GM23338 (cell line): ENCODE data around the gene MLLT3. TPM values are rescaled to one million over a fixed set of nuclear protein-coding genes. Genes with fewer than 3 reads are reported as not detected.

Source experiments
- ATAC-seq: fragments of 200-7000 bp; cut with Tn5 transposase; 3 replicates; pipeline ENCODE4 v1.9.1; 2020
- DNase-seq: peaks from one replicate; pipeline ENCODE4 v3.0.0-alpha.2; 2015; ENCODE audit warnings: low spot score
- H2AFZ ChIP-seq: fragments of 200-600 bp; sonication (generic); 2 replicates; pipeline ENCODE4 v1.8.0; 2016; ENCODE audit warnings: antibody characterized with exemption, mild to moderate bottlenecking, moderate library complexity
- H3F3A ChIP-seq: fragments of 200-600 bp; sonication (generic); replicated peaks from 2 replicates; pipeline ENCODE4 v1.8.0; 2017; ENCODE audit warnings: antibody characterized with exemption, mixed run types, low read depth
- H3K27ac ChIP-seq: fragments of 200-600 bp; sonication (generic); 2 replicates; pipeline ENCODE4 v1.6.1; 2016; ENCODE audit warnings: low read depth
- H3K27me3 ChIP-seq: fragments of 200-600 bp; sonication (generic); 2 replicates; pipeline ENCODE4 v1.8.0; 2016; ENCODE audit warnings: mild to moderate bottlenecking, mixed run types, moderate library complexity; ENCODE audit not compliant: insufficient read depth
- H3K36me3 ChIP-seq: fragments of 200-600 bp; sonication (generic); 2 replicates; pipeline ENCODE4 v1.8.0; 2016; ENCODE audit warnings: mild to moderate bottlenecking; ENCODE audit not compliant: insufficient read depth
- H3K4me1 ChIP-seq: fragments of 200-600 bp; sonication (generic); 2 replicates; pipeline ENCODE4 v1.8.0; 2016; ENCODE audit warnings: mild to moderate bottlenecking, moderate library complexity; ENCODE audit not compliant: insufficient read depth
- H3K4me2 ChIP-seq: fragments of 200-600 bp; sonication (generic); 2 replicates; pipeline ENCODE4 v1.7.1; 2017; ENCODE audit warnings: mixed run types
- H3K4me3 ChIP-seq: fragments of 200-600 bp; sonication (generic); 2 replicates; pipeline ENCODE4 v1.6.1; 2016; ENCODE audit warnings: mixed run types
- H3K79me2 ChIP-seq: fragments of 200-600 bp; sonication (generic); replicated peaks from 2 replicates; pipeline ENCODE4 v1.8.0; 2017; ENCODE audit warnings: mild to moderate bottlenecking; ENCODE audit not compliant: insufficient read depth
- H3K9me2 ChIP-seq: fragments of 200-600 bp; sonication (generic); 2 replicates; pipeline ENCODE4 v1.8.0; 2017; ENCODE audit not compliant: insufficient read depth
- H4K20me1 ChIP-seq: fragments of 200-600 bp; sonication (generic); replicated peaks from 2 replicates; pipeline ENCODE4 v1.8.0; 2017; ENCODE audit warnings: mild to moderate bottlenecking; ENCODE audit not compliant: insufficient read depth
- H3K27ac Mint-ChIP-seq: 2 replicates; pipeline ENCODE4 v1.8.0; 2020; ENCODE audit warnings: inconsistent platforms, mild to moderate bottlenecking, moderate library complexity, mixed read lengths
- H3K27me3 Mint-ChIP-seq: 3 replicates; pipeline ENCODE4 v1.8.0; 2022; ENCODE audit warnings: low read depth, mild to moderate bottlenecking, moderate library complexity, mixed read lengths, inconsistent platforms; ENCODE audit not compliant: insufficient read depth, poor library complexity
- H3K36me3 Mint-ChIP-seq: 3 replicates; pipeline ENCODE4 v1.8.0; 2021; ENCODE audit warnings: low read depth, mild to moderate bottlenecking, inconsistent platforms, moderate library complexity, mixed read lengths
- H3K4me1 Mint-ChIP-seq: 3 replicates; pipeline ENCODE4 v1.8.0; 2020; ENCODE audit warnings: mild to moderate bottlenecking, inconsistent platforms, mixed read lengths
- H3K4me3 Mint-ChIP-seq: 3 replicates; pipeline ENCODE4 v1.8.0; 2021; ENCODE audit warnings: moderate library complexity, mild to moderate bottlenecking, inconsistent platforms, mixed read lengths
- H3K9me3 Mint-ChIP-seq: 3 replicates; pipeline ENCODE4 v1.8.0; 2020; ENCODE audit warnings: moderate library complexity, mild to moderate bottlenecking, inconsistent platforms, mixed read lengths
- CREB1 ChIP-seq: fragments of 250-450 bp; sonication (Bioruptor Pico); IDR thresholded peaks from 2 replicates; pipeline ENCODE4 v1.5.0; 2020; ENCODE audit warnings: low read depth, mild to moderate bottlenecking, moderate library complexity
- ETS1 ChIP-seq: IDR thresholded peaks from 2 replicates; pipeline ENCODE4 v1.6.1; 2016; ENCODE audit warnings: antibody characterized with exemption
- EZH2 ChIP-seq: fragments of 200-600 bp; sonication (generic); IDR thresholded peaks from one replicate; pipeline ENCODE4 v1.8.0; 2017; ENCODE audit warnings: antibody characterized with exemption, mild to moderate bottlenecking, low read depth; ENCODE audit not compliant: unreplicated experiment
- JUNB ChIP-seq: IDR thresholded peaks from one replicate; pipeline ENCODE4 v1.6.1; 2016; ENCODE audit warnings: antibody characterized with exemption; ENCODE audit not compliant: unreplicated experiment
- NANOG ChIP-seq: IDR thresholded peaks from 2 replicates; pipeline ENCODE4 v1.6.1; 2016; ENCODE audit warnings: antibody characterized with exemption, borderline replicate concordance
- POLR2AphosphoS5 ChIP-seq: IDR thresholded peaks from 2 replicates; pipeline ENCODE4 v1.6.1; 2016; ENCODE audit warnings: antibody characterized with exemption, low read depth
- STAT1 ChIP-seq: IDR thresholded peaks from one replicate; pipeline ENCODE4 v1.6.1; 2016; ENCODE audit warnings: antibody characterized with exemption; ENCODE audit not compliant: unreplicated experiment
- ZNF114 ChIP-seq: fragments of 250-450 bp; sonication (Bioruptor Pico); IDR thresholded peaks from 2 replicates; pipeline ENCODE4 v1.5.0; 2020; ENCODE audit warnings: mild to moderate bottlenecking, moderate library complexity
- ZNF331 ChIP-seq: fragments of 250-450 bp; sonication (Bioruptor Pico); IDR thresholded peaks from 2 replicates; pipeline ENCODE4 v1.5.0; 2020; ENCODE audit warnings: low read depth, mild to moderate bottlenecking, moderate library complexity
- ZNF462 ChIP-seq: fragments of 250-450 bp; sonication (Bioruptor Pico); IDR thresholded peaks from 2 replicates; pipeline ENCODE4 v1.5.0; 2020; ENCODE audit warnings: mild to moderate bottlenecking, moderate library complexity
- polyA plus RNA-seq: library from polyadenylated mRNA; unstranded; fragments of >200 nt; fragmentation: Nextera tagmentation; extraction: Ambion mirVana; gene quantifications from 2 replicates; pipeline ENCODE4 v1.2.1, GENCODE V29; 2016
- total RNA-seq: library from RNA; depleted of rRNA; stranded (reverse); fragments of >200 nt; shearing (Covaris generic); gene quantifications from 2 replicates; pipeline ENCODE4 v1.2.3, GENCODE V29; 2014
- TF ChIP-seq, protein P1 (sequence below): IDR thresholded peaks from one replicate; pipeline ENCODE4 v1.6.1; 2018; ENCODE audit warnings: antibody characterized with exemption; ENCODE audit not compliant: unreplicated experiment

The MLLT3 gene
- total and polyA plus RNA-seq, 2 experiments from 2014 or later: 7.5 to 9.5 TPM

GRCh38 chr9:20563917-20564316 is 58.4 kb downstream of the MLLT3 start:
- Histone ChIP-seq H3K4me1 (peaks cover 7% of the 10 kb centered on the region; the same call in 1 of the 2 replicates), H3K27me3 (no peaks in the 10 kb centered on the region), H3K36me3 (no peaks in the 10 kb centered on the region), H3F3A (no peaks in the 10 kb centered on the region), H2AFZ (no peak overlapping the region), H3K4me2 (no peak overlapping the region), H3K79me2 (no peaks in the 10 kb centered on the region), H3K9me2 (no peaks in the 10 kb centered on the region), H4K20me1 (no peaks in the 10 kb centered on the region; the same call in 1 of the 2 replicates), H3K27ac (no peak overlapping the region), H3K4me3 (no peak overlapping the region)
- Mint-ChIP-seq H3K4me1 (peaks cover 9% of the 10 kb centered on the region; the same call in 2 of the 3 replicates), H3K4me3 (no peak overlapping the region), H3K36me3 (no peaks in the 10 kb centered on the region), H3K27ac (no peak overlapping the region), H3K27me3 (no peaks in the 10 kb centered on the region), H3K9me3 (no peaks in the 10 kb centered on the region)
- ATAC-seq: no peak
- no peak for DNase-seq
- TF ChIP-seq JUNB (no peak), EZH2 (no peak), STAT1 (no peak), POLR2AphosphoS5 (no peak), NANOG (no peak), CREB1 (CRISPR knock-in tag) (no peak), ZNF331 (CRISPR knock-in tag) (no peak), ETS1 (no peak), ZNF462 (CRISPR knock-in tag) (no peak), ZNF114 (CRISPR knock-in tag) (no peak)
- TF ChIP-seq, protein P1, sequence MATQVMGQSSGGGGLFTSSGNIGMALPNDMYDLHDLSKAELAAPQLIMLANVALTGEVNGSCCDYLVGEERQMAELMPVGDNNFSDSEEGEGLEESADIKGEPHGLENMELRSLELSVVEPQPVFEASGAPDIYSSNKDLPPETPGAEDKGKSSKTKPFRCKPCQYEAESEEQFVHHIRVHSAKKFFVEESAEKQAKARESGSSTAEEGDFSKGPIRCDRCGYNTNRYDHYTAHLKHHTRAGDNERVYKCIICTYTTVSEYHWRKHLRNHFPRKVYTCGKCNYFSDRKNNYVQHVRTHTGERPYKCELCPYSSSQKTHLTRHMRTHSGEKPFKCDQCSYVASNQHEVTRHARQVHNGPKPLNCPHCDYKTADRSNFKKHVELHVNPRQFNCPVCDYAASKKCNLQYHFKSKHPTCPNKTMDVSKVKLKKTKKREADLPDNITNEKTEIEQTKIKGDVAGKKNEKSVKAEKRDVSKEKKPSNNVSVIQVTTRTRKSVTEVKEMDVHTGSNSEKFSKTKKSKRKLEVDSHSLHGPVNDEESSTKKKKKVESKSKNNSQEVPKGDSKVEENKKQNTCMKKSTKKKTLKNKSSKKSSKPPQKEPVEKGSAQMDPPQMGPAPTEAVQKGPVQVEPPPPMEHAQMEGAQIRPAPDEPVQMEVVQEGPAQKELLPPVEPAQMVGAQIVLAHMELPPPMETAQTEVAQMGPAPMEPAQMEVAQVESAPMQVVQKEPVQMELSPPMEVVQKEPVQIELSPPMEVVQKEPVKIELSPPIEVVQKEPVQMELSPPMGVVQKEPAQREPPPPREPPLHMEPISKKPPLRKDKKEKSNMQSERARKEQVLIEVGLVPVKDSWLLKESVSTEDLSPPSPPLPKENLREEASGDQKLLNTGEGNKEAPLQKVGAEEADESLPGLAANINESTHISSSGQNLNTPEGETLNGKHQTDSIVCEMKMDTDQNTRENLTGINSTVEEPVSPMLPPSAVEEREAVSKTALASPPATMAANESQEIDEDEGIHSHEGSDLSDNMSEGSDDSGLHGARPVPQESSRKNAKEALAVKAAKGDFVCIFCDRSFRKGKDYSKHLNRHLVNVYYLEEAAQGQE: no peak
